GM12878 (cell line): ENCODE data around the gene SEPHS2. TPM values are rescaled to one million over a fixed set of nuclear protein-coding genes. Genes with fewer than 3 reads are reported as not detected.

Experiments used
- ATAC-seq: fragments of 200-7000 bp; cut with Tn5 transposase; 3 replicates; pipeline ENCODE4 v1.9.1; 2020; ENCODE audit warnings: mild to moderate bottlenecking, moderate library complexity
- BruUV-seq: library from RNA; stranded (reverse); fragments of 400-500 nt; replicated peaks from 2 replicates; lab custom pipeline; 2021; lab: Mats Ljungman, UMichigan
- CTCF ChIA-PET: fragments of 300-600 bp; sonication (Branson Sonifier 250); formaldehyde crosslinking; extraction: SDS; loops from one replicate; lab custom pipeline; 2021; ENCODE audit warnings: inconsistent platforms; lab: Yijun Ruan, JAX
- POLR2A ChIA-PET: fragments of 350-600 bp; formaldehyde crosslinking; extraction: SDS; loops from one replicate; lab custom pipeline; 2021; ENCODE audit warnings: inconsistent platforms; lab: Charles Lee
- RAD21 ChIA-PET: fragments of 300-600 bp; sonication (Branson Sonifier 250); formaldehyde crosslinking; loops from one replicate; lab custom pipeline; 2023; ENCODE audit warnings: antibody characterized with exemption; ENCODE audit not compliant: unreplicated experiment; lab: Charles Lee
- SMC1A ChIA-PET: fragments of 300-600 bp; sonication (Branson Sonifier 250); formaldehyde crosslinking; loops from one replicate; lab custom pipeline; 2023; ENCODE audit not compliant: unreplicated experiment, uncharacterized antibody; lab: Charles Lee
- DNase-seq: peaks from one replicate; pipeline ENCODE4 v3.0.0-alpha.2; 2011; ENCODE audit warnings: low read depth, low spot score
- FAIRE-seq: peaks from 3 replicates; lab custom pipeline; 2011; peaks lifted over from hg19 to GRCh38; lab: Jason Lieb, UNC
- H2AFZ ChIP-seq: 2 replicates; pipeline ENCODE4 v1.6.0; 2011; ENCODE audit warnings: low read depth, low read length, control low read depth; ENCODE audit not compliant: control insufficient read depth
- H3K27ac ChIP-seq: 2 replicates; pipeline ENCODE4 v1.5.1; 2011; ENCODE audit warnings: control low read depth; ENCODE audit not compliant: control insufficient read depth, insufficient read depth
- H3K27me3 ChIP-seq, 2 experiments: replicated peaks in 1 of 2; 2 replicates each; pipeline versions ENCODE4 v1.6.0 to v1.6.1; 2011; ENCODE audit warnings: low read length in 1 of 2; ENCODE audit not compliant: control insufficient read depth in 2 of 2, insufficient read depth in 2 of 2
- H3K36me3 ChIP-seq, 2 experiments: 2 replicates each; pipeline ENCODE4 v1.5.1; 2011; ENCODE audit warnings: low read length in 1 of 2; ENCODE audit not compliant: control insufficient read depth in 2 of 2, insufficient read depth in 2 of 2
- H3K4me1 ChIP-seq: 2 replicates; pipeline ENCODE4 v1.6.1; 2011; ENCODE audit warnings: mild to moderate bottlenecking, low read length, moderate library complexity, mixed read lengths; ENCODE audit not compliant: control insufficient read depth, insufficient read depth
- H3K4me2 ChIP-seq: 2 replicates; pipeline ENCODE4 v1.6.0; 2011; ENCODE audit warnings: control low read depth; ENCODE audit not compliant: control insufficient read depth, insufficient read depth
- H3K4me3 ChIP-seq: fragments of 200-600 bp; sonication (generic); 2 replicates; pipeline ENCODE4 v1.5.1; 2016
- H3K79me2 ChIP-seq: 2 replicates; pipeline ENCODE4 v1.6.0; 2011; ENCODE audit warnings: low read length; ENCODE audit not compliant: control insufficient read depth, insufficient read depth
- H3K9ac ChIP-seq: 2 replicates; pipeline ENCODE4 v1.8.0; 2011; ENCODE audit warnings: low read length, control low read depth, mixed read lengths; ENCODE audit not compliant: control insufficient read depth, insufficient read depth
- H3K9me3 ChIP-seq: replicated peaks from 3 replicates; pipeline ENCODE4 v1.5.1; 2011; ENCODE audit warnings: mild to moderate bottlenecking, low read length; ENCODE audit not compliant: control insufficient read depth, insufficient read depth
- H4K20me1 ChIP-seq: 2 replicates; pipeline ENCODE4 v1.6.0; 2011; ENCODE audit not compliant: control insufficient read depth, insufficient read depth
- BHLHE40 ChIP-seq, 2 experiments: fragments of 450-650 bp in 1 of 2; IDR thresholded peaks; 2 replicates each; pipeline ENCODE4 v1.6.1; 2011 to 2017; ENCODE audit warnings: low read depth in 2 of 2, borderline replicate concordance in 1 of 2, improper control_type of control experiment in 1 of 2, low read length in 1 of 2, mild to moderate bottlenecking in 1 of 2
- GATAD2B ChIP-seq: fragments of 450-650 bp; conservative IDR thresholded peaks from 2 replicates; pipeline ENCODE4 v1.6.1; 2017; ENCODE audit warnings: low read depth, mild to moderate bottlenecking, moderate library complexity
- HDGF ChIP-seq: fragments of 450-650 bp; IDR thresholded peaks from 2 replicates; pipeline ENCODE4 v1.6.1; 2016; ENCODE audit warnings: antibody characterized with exemption
- IKZF2 ChIP-seq, 2 experiments: fragments of 450-650 bp; IDR thresholded peaks; 2 replicates each; pipeline ENCODE4 v1.6.1; 2017; ENCODE audit warnings: mild to moderate bottlenecking in 2 of 2, moderate library complexity in 2 of 2
- RAD51 ChIP-seq: fragments of 450-650 bp; IDR thresholded peaks from 2 replicates; pipeline ENCODE4 v1.6.1; 2016; ENCODE audit warnings: moderate library complexity, mild to moderate bottlenecking, inconsistent platforms
- SIN3A ChIP-seq: IDR thresholded peaks from 2 replicates; pipeline ENCODE4 v1.6.1; 2012; ENCODE audit warnings: low read depth, low read length, improper control_type of control experiment
- WGBS: methylation state at CpG from one replicate; pipeline ENCODE4 v1.1.6; 2016; ENCODE audit warnings: low lambda C conversion rate; ENCODE audit not compliant: insufficient replicate concordance, insufficient coverage; ENCODE audit errors: missing lambda C conversion rate; 5-methylcytosine and 5-hydroxymethylcytosine counted together
- in situ Hi-C: fragments of 300-500 bp; cut with MboI; formaldehyde crosslinking; loops from 9 replicates; pipeline ENCODE4 v1.14.3; 2018; ENCODE audit warnings: mixed read lengths
- intact Hi-C: fragments of 100-400 bp; cut with micrococcal nuclease; formaldehyde crosslinking; loops from one replicate; pipeline ENCODE4 v1.14.2; 2022; ENCODE audit not compliant: unreplicated experiment
- polyA plus RNA-seq, 11 experiments: library from polyadenylated mRNA; depleted of rRNA in 4 of 11; unstranded in 6 of 11; stranded (reverse) in 5 of 11; fragments of >200 nt; fragmentation: Nextera tagmentation in 4 of 11; fragmentation: Illumina TruSeq in 1 of 11; extraction: Ambion mirVana in 4 of 11; extraction: Trizol in 1 of 11; gene quantifications; 1 replicate in 1 of 11; 2 replicates in 10 of 11; pipeline versions ENCODE4 v1.2.1 to v1.2.3, GENCODE V29; 2011 to 2016; ENCODE audit warnings: inconsistent platforms in 2 of 11, missing spikeins in 2 of 11, low read depth in 1 of 11
- total RNA-seq, 4 experiments: library from RNA; depleted of rRNA in 3 of 4; stranded (reverse); fragments of >200 nt in 3 of 4; fragmentation: Illumina TruSeq in 1 of 4; extraction: Trizol in 1 of 4; gene quantifications; 2 replicates each; pipeline versions ENCODE4 v1.2.1 to v1.2.3, GENCODE V29; 2013 to 2021
- TF ChIP-seq, protein P1 (sequence below): fragments of 450-650 bp; formaldehyde crosslinking; IDR thresholded peaks from 2 replicates; pipeline ENCODE4 v1.5.0; 2022; ENCODE audit warnings: mild to moderate bottlenecking, missing genetic modification characterization

SEPHS2 gene
- total and polyA plus RNA-seq, 10 of the 15 experiments (the other 5 are each of a cell fraction or from before 2014, with no cell fraction given), result 21.6 to 99.8 (median 72.9) TPM

DNA sequence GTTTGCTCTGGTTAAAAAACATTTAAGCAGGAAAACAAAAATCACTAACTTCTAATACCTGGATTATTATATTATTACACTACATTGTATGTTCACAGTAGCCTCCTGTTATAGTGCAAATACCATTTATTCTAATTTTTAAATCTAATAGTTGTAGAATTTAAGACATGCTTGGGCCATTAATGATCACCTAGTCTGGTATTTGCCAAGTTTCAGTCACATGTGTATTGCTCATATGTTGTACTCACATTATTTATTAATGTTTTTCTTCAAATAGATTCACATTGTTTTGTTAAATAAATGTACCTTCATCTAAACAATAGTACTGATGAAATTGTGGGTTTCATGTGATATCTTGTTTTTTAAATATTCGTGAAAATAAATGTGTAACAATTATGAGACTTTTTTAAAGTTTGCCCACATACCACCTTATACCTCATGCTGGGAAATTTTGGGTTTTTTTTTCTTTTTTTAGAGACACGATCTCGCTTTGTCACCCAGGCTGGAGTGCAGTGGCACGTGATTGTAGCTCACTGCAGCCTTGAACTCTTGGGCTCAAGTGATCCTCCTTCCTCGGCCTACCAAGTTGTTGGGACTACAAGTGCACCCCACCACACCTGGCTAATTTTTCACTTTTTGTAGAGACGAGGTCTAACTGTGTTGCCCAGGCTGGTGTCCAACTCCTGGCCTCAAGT lies 32.4 kb downstream of the SEPHS2 start:
- CTCF ChIA-PET, result interaction anchor here (1.2 to 8.1 kb wide), 3 partner anchors 42 to 185 kb away, joined by 7 to 70 read pairs (median 8); partner anchors contain the start of gene TBC1D10B
- Histone ChIP-seq H3K4me1 (peaks cover 17% of the 10 kb centered on the region), H3K9me3 (no peaks in the 10 kb centered on the region), H3K79me2 (no peaks in the 10 kb centered on the region)
- TF ChIP-seq BHLHE40 (IDR thresholded peaks at IDR 0.05; ENCODE audit: borderline replicate concordance in 1 of 2, low read depth in 2 of 2, low read length in 1 of 2), result peak in 1 of 2 experiments; percentile 71; a peak in 2 of 4 replicates
- no peak for TF ChIP-seq HDGF
- TF ChIP-seq, protein P1, sequence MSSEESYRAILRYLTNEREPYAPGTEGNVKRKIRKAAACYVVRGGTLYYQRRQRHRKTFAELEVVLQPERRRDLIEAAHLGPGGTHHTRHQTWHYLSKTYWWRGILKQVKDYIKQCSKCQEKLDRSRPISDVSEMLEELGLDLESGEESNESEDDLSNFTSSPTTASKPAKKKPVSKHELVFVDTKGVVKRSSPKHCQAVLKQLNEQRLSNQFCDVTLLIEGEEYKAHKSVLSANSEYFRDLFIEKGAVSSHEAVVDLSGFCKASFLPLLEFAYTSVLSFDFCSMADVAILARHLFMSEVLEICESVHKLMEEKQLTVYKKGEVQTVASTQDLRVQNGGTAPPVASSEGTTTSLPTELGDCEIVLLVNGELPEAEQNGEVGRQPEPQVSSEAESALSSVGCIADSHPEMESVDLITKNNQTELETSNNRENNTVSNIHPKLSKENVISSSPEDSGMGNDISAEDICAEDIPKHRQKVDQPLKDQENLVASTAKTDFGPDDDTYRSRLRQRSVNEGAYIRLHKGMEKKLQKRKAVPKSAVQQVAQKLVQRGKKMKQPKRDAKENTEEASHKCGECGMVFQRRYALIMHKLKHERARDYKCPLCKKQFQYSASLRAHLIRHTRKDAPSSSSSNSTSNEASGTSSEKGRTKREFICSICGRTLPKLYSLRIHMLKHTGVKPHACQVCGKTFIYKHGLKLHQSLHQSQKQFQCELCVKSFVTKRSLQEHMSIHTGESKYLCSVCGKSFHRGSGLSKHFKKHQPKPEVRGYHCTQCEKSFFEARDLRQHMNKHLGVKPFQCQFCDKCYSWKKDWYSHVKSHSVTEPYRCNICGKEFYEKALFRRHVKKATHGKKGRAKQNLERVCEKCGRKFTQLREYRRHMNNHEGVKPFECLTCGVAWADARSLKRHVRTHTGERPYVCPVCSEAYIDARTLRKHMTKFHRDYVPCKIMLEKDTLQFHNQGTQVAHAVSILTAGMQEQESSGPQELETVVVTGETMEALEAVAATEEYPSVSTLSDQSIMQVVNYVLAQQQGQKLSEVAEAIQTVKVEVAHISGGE (CRISPR knock-in tag), result no peak
- TF ChIP-seq SIN3A, result no peak
- no peak for TF ChIP-seq IKZF2 (IDR thresholded peaks at IDR 0.05)
- TF ChIP-seq RAD51, result peak; percentile 26; the same call in 1 of the 2 replicates
- no peak for TF ChIP-seq GATAD2B
- TF ChIP-seq, all 136 proteins: peak for 2
- Histone ChIP-seq H3K4me2 (no peak overlapping the region), H3K27ac (no peak overlapping the region), H3K27me3 (no peaks in the 10 kb centered on the region), H3K9ac (no peak overlapping the region), H2AFZ (no peak overlapping the region), H3K36me3 (peaks cover 0 to 2% of the 10 kb centered on the region in 2 experiments; a peak in 1 of 4 replicates), H3K4me3 (no peak overlapping the region), H4K20me1 (no peaks in the 10 kb centered on the region)
- in situ Hi-C loops, result no loop called here
- ATAC-seq, result no peak
- ChIA-PET RAD21 (interaction anchor here (1.4 to 1.9 kb wide), 4 partner anchors 42 to 216 kb away, joined by 3 to 5 read pairs (median 4); no protein-coding TSS in a partner anchor), SMC1A (interaction anchor here (1.0 to 1.9 kb wide), 2 partner anchors 42 to 229 kb away, joined by 3 to 4 read pairs; no protein-coding TSS in a partner anchor), POLR2A (interaction anchor here (0.6 kb wide), 1 partner anchor 27 kb away, joined by 3 read pairs; no protein-coding TSS in a partner anchor)
- intact Hi-C loops, result no loop called here
- no peak for FAIRE-seq
- BruUV-seq, result no TSS peak
- DNase-seq, result no peak
- WGBS, result 48% methylated on average over 6 of the region's 6 CpGs
